Measurements from ENCODE around the gene UBE2C. TPM values are rescaled to one million over a fixed set of nuclear protein-coding genes. Genes with fewer than 3 reads are reported as not detected.

Gene UBE2C
- total RNA-seq, 2 donors from 2014 or later: 139 to 216 TPM

DNA sequence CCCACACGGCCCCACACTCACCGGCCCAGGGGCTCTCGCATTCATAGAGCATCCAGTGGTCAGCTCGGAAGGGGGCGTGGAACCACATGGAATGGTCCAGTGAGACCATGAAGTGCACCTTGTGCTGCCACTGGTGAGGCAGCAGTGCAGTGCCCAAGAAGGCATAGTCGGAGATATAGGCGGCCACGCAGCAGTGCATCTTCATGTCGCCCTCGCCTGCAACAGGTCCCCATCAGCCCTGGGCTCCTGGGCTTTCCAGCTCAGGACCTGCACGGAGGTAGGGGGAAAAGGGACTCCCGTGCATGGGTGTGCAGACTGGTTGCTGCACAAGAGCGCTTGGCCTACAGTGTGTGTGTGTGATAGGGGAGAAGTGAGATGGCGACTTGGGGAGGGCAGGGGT is 31.1 kb downstream of the UBE2C start:
- H3K27ac ChIP-seq (ENCODE audit: low read depth, low read length): no peak overlapping the region
- TF ChIP-seq, protein P1, sequence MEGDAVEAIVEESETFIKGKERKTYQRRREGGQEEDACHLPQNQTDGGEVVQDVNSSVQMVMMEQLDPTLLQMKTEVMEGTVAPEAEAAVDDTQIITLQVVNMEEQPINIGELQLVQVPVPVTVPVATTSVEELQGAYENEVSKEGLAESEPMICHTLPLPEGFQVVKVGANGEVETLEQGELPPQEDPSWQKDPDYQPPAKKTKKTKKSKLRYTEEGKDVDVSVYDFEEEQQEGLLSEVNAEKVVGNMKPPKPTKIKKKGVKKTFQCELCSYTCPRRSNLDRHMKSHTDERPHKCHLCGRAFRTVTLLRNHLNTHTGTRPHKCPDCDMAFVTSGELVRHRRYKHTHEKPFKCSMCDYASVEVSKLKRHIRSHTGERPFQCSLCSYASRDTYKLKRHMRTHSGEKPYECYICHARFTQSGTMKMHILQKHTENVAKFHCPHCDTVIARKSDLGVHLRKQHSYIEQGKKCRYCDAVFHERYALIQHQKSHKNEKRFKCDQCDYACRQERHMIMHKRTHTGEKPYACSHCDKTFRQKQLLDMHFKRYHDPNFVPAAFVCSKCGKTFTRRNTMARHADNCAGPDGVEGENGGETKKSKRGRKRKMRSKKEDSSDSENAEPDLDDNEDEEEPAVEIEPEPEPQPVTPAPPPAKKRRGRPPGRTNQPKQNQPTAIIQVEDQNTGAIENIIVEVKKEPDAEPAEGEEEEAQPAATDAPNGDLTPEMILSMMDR (conservative IDR thresholded peaks at IDR 0.05): no peak
- DNase-seq: no peak
- Mint-ChIP-seq H3K27ac (no peak overlapping the region), H3K9me3 (no peaks in the 10 kb centered on the region), H3K36me3 (ENCODE audit: low read depth) (peaks cover 48% of the 10 kb centered on the region), H3K4me3 (no peak overlapping the region), H3K27me3 (ENCODE audit: insufficient read depth) (no peaks in the 10 kb centered on the region), H3K4me1 (no peaks in the 10 kb centered on the region)
- H3K9ac ChIP-seq (ENCODE audit: extremely low read depth, low read length, poor library complexity, severe bottlenecking): no peak overlapping the region
- H3K36me3 ChIP-seq (ENCODE audit: control insufficient read depth, insufficient read depth, low read length): peaks cover 63% of the 10 kb centered on the region
- no peak overlapping the region for H3K4me3 ChIP-seq (ENCODE audit: low read length)
- no peaks in the 10 kb centered on the region for H3K27me3 ChIP-seq (ENCODE audit: control insufficient read depth, insufficient read depth, low read length, poor library complexity, severe bottlenecking)
- H3K9me3 ChIP-seq (ENCODE audit: control insufficient read depth, low read length): no peaks in the 10 kb centered on the region
- WGBS, 2 experiments (ENCODE audit: insufficient coverage in 1 of 2, insufficient read length in 1 of 2): 92 to 95% methylated on average over 5 to 14 of the region's 14 CpGs
- no peaks in the 10 kb centered on the region for H3K4me1 ChIP-seq (ENCODE audit: control insufficient read depth, insufficient read depth, low read length)

DNA sequence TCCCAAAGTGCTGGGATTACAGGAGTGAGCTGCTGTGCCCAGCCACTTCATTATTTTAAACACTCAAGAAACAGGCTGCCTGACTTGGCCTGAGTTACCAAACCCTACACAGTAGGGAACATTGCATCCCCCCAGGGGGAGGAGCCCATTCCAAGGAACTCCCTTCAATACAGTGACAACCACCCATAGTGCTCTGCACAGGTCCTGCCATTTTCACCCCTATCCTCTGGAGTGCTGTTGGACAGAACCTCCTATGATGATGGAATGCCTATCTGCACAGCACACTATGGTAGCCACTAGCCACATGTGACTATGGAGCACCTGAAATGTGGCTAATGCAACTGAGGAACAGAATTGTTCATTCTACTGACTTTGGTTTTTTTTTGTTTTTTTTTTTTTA is 33.0 kb downstream of the UBE2C start:
- Mint-ChIP-seq H3K27me3 (ENCODE audit: insufficient read depth) (no peaks in the 10 kb centered on the region), H3K9me3 (peaks cover 4% of the 10 kb centered on the region), H3K36me3 (ENCODE audit: low read depth) (peaks cover 64% of the 10 kb centered on the region), H3K27ac (no peak overlapping the region), H3K4me3 (no peak overlapping the region), H3K4me1 (no peaks in the 10 kb centered on the region)
- Histone ChIP-seq H3K27ac (ENCODE audit: low read depth, low read length) (no peak overlapping the region), H3K4me3 (ENCODE audit: low read length) (no peak overlapping the region), H3K4me1 (ENCODE audit: control insufficient read depth, insufficient read depth, low read length) (no peaks in the 10 kb centered on the region), H3K27me3 (ENCODE audit: control insufficient read depth, insufficient read depth, low read length, poor library complexity, severe bottlenecking) (no peaks in the 10 kb centered on the region), H3K9ac (ENCODE audit: extremely low read depth, low read length, poor library complexity, severe bottlenecking) (no peak overlapping the region), H3K36me3 (ENCODE audit: control insufficient read depth, insufficient read depth, low read length) (peaks cover 67% of the 10 kb centered on the region), H3K9me3 (ENCODE audit: control insufficient read depth, low read length) (peaks cover 6% of the 10 kb centered on the region)
- TF ChIP-seq, protein P1 (conservative IDR thresholded peaks at IDR 0.05): no peak
- DNase-seq: no peak

DNA sequence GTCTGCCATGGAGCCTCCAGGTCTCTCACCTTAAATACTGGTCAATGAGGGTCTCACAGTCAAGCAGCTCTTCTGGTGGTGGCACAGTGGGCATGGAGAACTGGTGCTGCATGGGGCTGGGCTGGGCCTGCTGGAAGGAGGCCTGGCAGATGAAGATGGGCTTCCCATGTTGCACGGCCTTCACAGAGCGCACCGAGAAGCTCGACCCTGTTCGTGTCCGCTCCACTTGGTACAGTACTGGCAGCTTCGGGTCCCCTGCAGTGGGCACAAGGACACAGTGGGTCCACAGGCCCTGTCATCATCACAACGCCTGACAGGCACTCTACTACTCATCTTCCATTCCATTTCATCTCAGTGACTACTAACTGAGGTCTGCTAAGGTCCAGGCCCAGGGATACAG is 36.0 kb downstream of the UBE2C start:
- peak overlapping the region; percentile 30 for H3K27ac Mint-ChIP-seq
- TF ChIP-seq, protein P1 (conservative IDR thresholded peaks at IDR 0.05): no peak
- Histone ChIP-seq H3K4me3 (ENCODE audit: low read length) (no peak overlapping the region), H3K4me1 (ENCODE audit: control insufficient read depth, insufficient read depth, low read length) (no peaks in the 10 kb centered on the region), H3K36me3 (ENCODE audit: control insufficient read depth, insufficient read depth, low read length) (peaks cover 74% of the 10 kb centered on the region), H3K27me3 (ENCODE audit: control insufficient read depth, insufficient read depth, low read length, poor library complexity, severe bottlenecking) (no peaks in the 10 kb centered on the region), H3K27ac (ENCODE audit: low read depth, low read length) (no peak overlapping the region), H3K9me3 (ENCODE audit: control insufficient read depth, low read length) (peaks cover 21% of the 10 kb centered on the region), H3K9ac (ENCODE audit: extremely low read depth, low read length, poor library complexity, severe bottlenecking) (no peak overlapping the region)
- H3K9me3 Mint-ChIP-seq: peaks cover 7% of the 10 kb centered on the region
- H3K27me3 Mint-ChIP-seq (ENCODE audit: insufficient read depth): no peaks in the 10 kb centered on the region
- 92 to 95% methylated on average over 7 to 8 of the region's 8 CpGs for WGBS, 2 experiments (ENCODE audit: insufficient coverage in 1 of 2, insufficient read length in 1 of 2)
- H3K4me3 Mint-ChIP-seq: no peak overlapping the region
- H3K36me3 Mint-ChIP-seq (ENCODE audit: low read depth): peaks cover 70% of the 10 kb centered on the region
- H3K4me1 Mint-ChIP-seq: peaks cover 8% of the 10 kb centered on the region
- DNase-seq: no peak

Data from endodermal cell (in vitro differentiated cells).